GM19452 (cell line): Measurements from ENCODE around the gene THY1.
"Not testable (repeated sequence)": the region's sequence is repeated elsewhere in the genome, so short reads cannot be mapped to it uniquely, and the experiment has no call there.

Source experiments
- ATAC-seq: cut with Tn5 transposase; IDR thresholded peaks from one replicate; pipeline ENCODE4 v1.9.1; 2021; ENCODE audit not compliant: unreplicated experiment

THY1 gene

GRCh38 chr11:119422809-119423508 is at the start of gene THY1:
Gene THY1, minus strand, starts transcription at chr11:119423172. Its CDS starts 2,267 bp downstream, at chr11:119420905.
- ATAC-seq: no peak

- ATAC-seq: no peak
These were observed 49.3 kb upstream of the THY1 start for GRCh38 chr11:119472186-119472855.

GRCh38 chr11:119471329-119471728 is 48.4 kb upstream of the THY1 start:
- ATAC-seq: no peak

DNA sequence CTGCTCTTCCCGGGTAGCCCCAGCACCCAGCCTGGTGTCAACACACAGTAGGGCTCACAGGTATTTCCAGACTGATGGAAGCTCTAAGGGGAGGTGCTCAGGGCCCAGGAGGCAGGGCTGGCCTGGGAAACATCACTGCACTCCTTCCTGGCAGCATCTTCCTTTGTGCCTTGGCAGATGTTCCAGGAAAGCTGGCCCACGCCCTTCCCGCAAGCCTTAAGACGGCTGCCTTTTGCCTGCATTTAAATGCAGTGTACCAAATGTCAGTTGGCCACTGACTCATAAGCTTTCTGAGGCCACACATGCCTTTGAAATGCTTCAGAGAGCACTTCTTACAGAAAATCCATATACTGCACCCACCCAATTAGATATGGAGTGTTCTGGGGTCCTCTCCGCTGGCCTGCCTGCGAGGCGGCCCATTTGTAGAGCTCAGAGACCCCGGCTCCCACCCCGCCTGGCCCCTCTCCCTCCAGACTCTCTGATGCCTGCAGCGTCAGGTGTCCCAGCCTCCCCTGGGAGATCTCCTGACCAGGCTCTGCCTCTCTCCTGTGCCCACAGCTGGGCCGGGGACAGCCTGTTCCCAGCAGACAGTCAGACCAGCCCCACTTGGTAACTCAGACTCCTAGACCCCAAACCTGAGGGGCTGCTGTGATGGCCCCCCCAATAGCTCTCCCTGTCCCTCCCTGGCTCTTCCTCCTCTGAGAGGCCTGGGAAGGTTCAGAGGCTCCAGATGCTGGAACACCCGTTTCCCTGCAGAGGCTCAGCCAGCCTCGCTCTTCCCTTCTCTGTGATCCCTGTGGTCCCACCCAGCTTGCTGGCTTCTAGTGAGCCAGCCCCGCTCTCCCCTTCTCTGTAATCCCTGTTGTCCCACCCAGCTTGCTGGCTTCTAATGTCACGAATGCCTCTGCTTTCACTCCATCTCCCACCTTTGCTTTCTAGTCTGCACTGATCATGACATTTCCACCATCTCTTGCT is 47.6 kb upstream of the THY1 start:
- no peak for ATAC-seq

- no peak for ATAC-seq
These were observed 46.5 kb upstream of the THY1 start for GRCh38 chr11:119469506-119469905.

GRCh38 chr11:119468511-119468910 is 45.5 kb upstream of the THY1 start:
- no peak for ATAC-seq

- no peak for ATAC-seq
These were observed 38.4 kb upstream of the THY1 start for GRCh38 chr11:119461229-119461963.

GRCh38 chr11:119460582-119460981 is 37.6 kb upstream of the THY1 start:
- ATAC-seq: no peak

DNA sequence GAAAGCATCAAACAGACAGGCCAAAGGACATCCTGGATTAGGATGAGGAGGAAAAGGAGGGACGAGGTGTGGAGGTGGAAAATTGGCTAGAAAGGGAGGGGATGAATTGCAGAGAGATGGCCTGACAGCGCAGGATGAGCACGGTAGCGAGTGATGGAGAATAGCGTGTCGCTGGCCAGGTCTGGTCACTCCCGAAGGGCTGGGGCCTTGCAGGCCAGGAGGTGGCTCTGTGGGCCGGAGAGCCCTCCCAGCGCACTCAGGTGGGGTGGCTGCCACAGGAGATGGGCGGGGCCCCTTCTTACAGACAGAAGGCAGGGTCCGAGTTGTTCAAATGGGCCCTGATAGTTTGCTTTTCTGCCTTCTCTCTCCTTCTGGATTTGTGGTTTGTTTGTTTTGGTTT is 37.1 kb upstream of the THY1 start:
- no peak for ATAC-seq

- no peak for ATAC-seq
These were observed 36.5 kb upstream of the THY1 start for GRCh38 chr11:119459293-119459976.

GRCh38 chr11:119455708-119456107 is 32.7 kb upstream of the THY1 start:
- ATAC-seq: not testable (repeated sequence)

DNA sequence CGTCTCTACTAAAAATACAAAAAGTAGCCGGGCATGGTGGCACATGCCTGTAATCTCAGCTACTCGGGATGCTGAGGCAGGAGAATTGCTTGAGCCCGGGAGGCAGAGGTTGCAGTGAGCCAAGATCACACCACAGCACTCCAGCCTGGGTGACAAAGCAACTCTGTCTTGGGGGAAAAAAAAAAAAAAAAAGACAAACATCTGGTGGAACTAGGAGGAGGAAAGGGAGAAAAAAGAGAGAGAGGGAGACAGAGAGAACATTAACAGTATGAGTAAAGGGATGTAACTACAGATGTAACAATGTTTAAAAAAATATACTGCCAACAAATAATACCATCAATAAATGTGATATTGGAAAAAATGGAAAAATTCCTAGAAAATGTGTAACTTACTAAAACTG is 32.3 kb upstream of the THY1 start:
- not testable (repeated sequence) for ATAC-seq

- ATAC-seq: no peak
These were observed 30.9 kb upstream of the THY1 start for GRCh38 chr11:119453881-119454280.

DNA sequence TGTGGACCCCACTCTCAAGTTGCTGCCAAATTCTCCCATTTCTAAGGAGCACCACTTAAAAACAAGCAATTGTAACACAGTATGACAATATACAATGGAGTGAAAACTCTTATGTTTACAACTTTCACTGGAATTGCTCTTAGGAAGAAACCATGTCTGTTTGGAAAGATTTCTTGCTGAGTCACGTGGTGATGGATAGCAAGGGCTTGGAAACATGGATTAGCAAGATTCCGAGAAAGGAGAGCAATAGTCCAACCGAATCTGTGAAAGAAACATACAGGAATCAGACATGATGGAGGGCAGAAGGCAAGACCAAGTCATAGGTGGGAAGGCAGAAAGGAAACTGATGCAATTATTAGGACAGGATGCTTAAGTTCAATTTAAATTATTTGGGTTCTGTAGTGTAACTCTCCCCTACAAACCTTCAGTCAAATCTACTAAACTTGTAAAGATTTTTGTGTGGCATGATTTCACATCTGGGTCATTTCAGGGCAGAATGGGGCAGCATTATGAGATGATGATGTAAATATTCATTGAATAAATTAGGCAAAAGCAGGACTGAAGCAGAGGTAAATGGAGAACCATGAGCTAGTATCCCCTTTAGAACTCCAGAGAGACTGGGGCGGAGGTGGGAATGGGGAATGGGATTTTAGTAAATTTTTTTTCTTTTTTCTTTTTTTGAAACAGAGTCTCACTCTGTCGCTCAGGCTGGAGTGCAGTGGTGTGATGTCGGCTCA is 27.8 kb upstream of the THY1 start:
- ATAC-seq: no peak

- ATAC-seq: no peak
These were observed 26.5 kb upstream of the THY1 start for GRCh38 chr11:119449498-119449897.

GRCh38 chr11:119448380-119448779 is 25.4 kb upstream of the THY1 start:
- ATAC-seq: no peak

GRCh38 chr11:119447664-119448242 is 24.8 kb upstream of the THY1 start:
- no peak for ATAC-seq

GRCh38 chr11:119446871-119447663 is 24.1 kb upstream of the THY1 start:
- ATAC-seq: no peak
